Activated CD4-positive, alpha-beta memory T cell treated with anti-CD3 and anti-CD28 coated beads, Interleukin-2, amount 10 ng/mL, durations not matched to agents 7 days and 5 days (primary cell): ENCODE data around the gene PFDN5. TPM values are rescaled to one million over a fixed set of nuclear protein-coding genes. Genes with fewer than 3 reads are reported as not detected.

Source experiments
- CTCF ChIA-PET: fragments of 350-600 bp; sonication (Branson Sonifier 250); formaldehyde crosslinking; loops from one replicate; lab custom pipeline; 2021; ENCODE audit warnings: antibody characterized with exemption, inconsistent platforms; lab: Charles Lee
- POLR2A ChIA-PET: fragments of 350-600 bp; sonication (Branson Sonifier 250); formaldehyde crosslinking; loops from one replicate; lab custom pipeline; 2021; ENCODE audit warnings: antibody characterized with exemption; lab: Charles Lee
- DNase-seq: peaks from one replicate; pipeline ENCODE4 v3.0.0-alpha.2; 2020
- H3K27ac Mint-ChIP-seq: one replicate; pipeline ENCODE4 v1.8.0; 2021; ENCODE audit warnings: mild to moderate bottlenecking, mixed read lengths
- H3K27me3 Mint-ChIP-seq: one replicate; pipeline ENCODE4 v1.8.0; 2021; ENCODE audit warnings: mixed read lengths
- H3K36me3 Mint-ChIP-seq: one replicate; pipeline ENCODE4 v1.8.0; 2021; ENCODE audit warnings: low read depth, mixed read lengths
- H3K4me1 Mint-ChIP-seq: one replicate; pipeline ENCODE4 v1.8.0; 2021; ENCODE audit warnings: mixed read lengths
- H3K4me3 Mint-ChIP-seq: one replicate; pipeline ENCODE4 v1.8.0; 2021; ENCODE audit warnings: mild to moderate bottlenecking, mixed read lengths
- H3K9me3 Mint-ChIP-seq: one replicate; pipeline ENCODE4 v1.8.0; 2021; ENCODE audit warnings: mixed read lengths
- total RNA-seq, 2 experiments: library from RNA; stranded (reverse); gene quantifications; one replicate each; pipeline ENCODE4 v1.2.3, GENCODE V29; 2021

The PFDN5 gene
- total RNA-seq, 2 experiments from 2014 or later: 300 to 301 TPM

GRCh38 chr12:53344824-53345485 is 49.6 kb downstream of the PFDN5 start:
- Mint-ChIP-seq H3K9me3 (no peaks in the 10 kb centered on the region), H3K36me3 (no peaks in the 10 kb centered on the region), H3K4me3 (peak overlapping the region; percentile 88), H3K4me1 (peaks cover 18% of the 10 kb centered on the region), H3K27ac (peak overlapping the region; percentile 26), H3K27me3 (peaks cover 15% of the 10 kb centered on the region)
- ChIA-PET POLR2A (interaction anchor here (0.7 to 2.6 kb wide), 23 partner anchors 7 to 935 kb away, joined by 3 to 30 read pairs (median 4); partner anchors contain the start of genes AAAS, CBX5, HNRNPA1 and PFDN5), CTCF (interaction anchor here (0.6 to 6.2 kb wide), 36 partner anchors 8 to 279 kb away, joined by 3 to 110 read pairs (median 5); partner anchors contain the start of genes AAAS, MAP3K12, MYG1 and PRR13)
- peak; percentile 70 for DNase-seq

- ChIA-PET CTCF (interaction anchor here (0.6 to 6.2 kb wide), 36 partner anchors 11 to 280 kb away, joined by 3 to 110 read pairs (median 5); partner anchors contain the start of genes AAAS, MAP3K12, MYG1 and PRR13), POLR2A (interaction anchor here (0.8 to 2.6 kb wide), 18 partner anchors 14 to 329 kb away, joined by 3 to 30 read pairs (median 4); partner anchors contain the start of genes AAAS, PFDN5, PRR13 and SP1)
- no peaks in the 10 kb centered on the region for H3K36me3 Mint-ChIP-seq
- DNase-seq: no peak
- no peak overlapping the region for H3K27ac Mint-ChIP-seq
- H3K27me3 Mint-ChIP-seq: peaks cover 9% of the 10 kb centered on the region
- H3K4me1 Mint-ChIP-seq: peaks cover 16% of the 10 kb centered on the region
- peak overlapping the region; percentile 88 for H3K4me3 Mint-ChIP-seq
- H3K9me3 Mint-ChIP-seq: no peaks in the 10 kb centered on the region
These were observed 50.3 kb downstream of the PFDN5 start for GRCh38 chr12:53345486-53346188.

GRCh38 chr12:53346491-53346890 is 51.1 kb downstream of the PFDN5 start:
- H3K4me1 Mint-ChIP-seq: peaks cover 16% of the 10 kb centered on the region
- ChIA-PET POLR2A (interaction anchor here (1.7 to 2.6 kb wide), 3 partner anchors 26 to 75 kb away, joined by 3 to 20 read pairs (median 8); partner anchors contain the start of gene AAAS), CTCF (interaction anchor here (1.1 to 6.2 kb wide), 5 partner anchors 20 to 162 kb away, joined by 3 to 110 read pairs (median 9); partner anchors contain the start of genes AAAS and SP1)
- H3K27me3 Mint-ChIP-seq: peaks cover 3% of the 10 kb centered on the region
- no peak overlapping the region for H3K27ac Mint-ChIP-seq
- DNase-seq: no peak
- no peaks in the 10 kb centered on the region for H3K36me3 Mint-ChIP-seq
- H3K4me3 Mint-ChIP-seq: no peak overlapping the region
- H3K9me3 Mint-ChIP-seq: no peaks in the 10 kb centered on the region

- no peak for DNase-seq
- H3K27ac Mint-ChIP-seq: no peak overlapping the region
- no peak overlapping the region for H3K4me3 Mint-ChIP-seq
- H3K27me3 Mint-ChIP-seq: no peaks in the 10 kb centered on the region
- H3K4me1 Mint-ChIP-seq: peaks cover 21% of the 10 kb centered on the region
- no peaks in the 10 kb centered on the region for H3K9me3 Mint-ChIP-seq
- no peaks in the 10 kb centered on the region for H3K36me3 Mint-ChIP-seq
- POLR2A ChIA-PET: interaction anchor here (0.7 kb wide), 1 partner anchor 161 kb away, joined by 3 read pairs; no protein-coding TSS in a partner anchor
- CTCF ChIA-PET: interaction anchor here (0.5 to 6.2 kb wide), 9 partner anchors 21 to 282 kb away, joined by 3 to 110 read pairs (median 3); partner anchors contain the start of gene AAAS
These were observed 52.6 kb downstream of the PFDN5 start for GRCh38 chr12:53347905-53348304.

Other genes starting within 250 kb of the PFDN5 start
- under 1 TPM; 0.78 to 0.83 TPM for gene TNS2, start 245.5 kb upstream of the PFDN5 start, total RNA-seq
- gene SPRYD3, start 216.2 kb upstream of the PFDN5 start, total RNA-seq: 10 to 100 TPM; 31.2 to 31.3 TPM
- gene IGFBP6, start 197.9 kb upstream of the PFDN5 start, total RNA-seq: 1 to 10 TPM in 1 of 2 experiments, under 1 TPM in 1; 0.38 to 1.2 TPM
- 1 to 10 TPM; 1.4 to 1.5 TPM for gene SOAT2, start 192.1 kb upstream of the PFDN5 start, total RNA-seq
- gene ZNF740, start 114.8 kb upstream of the PFDN5 start, total RNA-seq: 10 to 100 TPM; 33.7 to 45.5 TPM
- 10 to 100 TPM; 28.6 to 31.0 TPM for gene CSAD, start 114.6 kb upstream of the PFDN5 start, total RNA-seq
- 100 to 1,000 TPM; 780 to 786 TPM for gene ITGB7, start 88.3 kb upstream of the PFDN5 start, total RNA-seq
- 10 to 100 TPM; 46.1 to 47.4 TPM for gene RARG, start 63.3 kb upstream of the PFDN5 start, total RNA-seq
- gene ESPL1, start 27.2 kb upstream of the PFDN5 start, total RNA-seq: 10 to 100 TPM; 88.4 to 90.2 TPM
- 10 to 100 TPM; 49.0 to 53.7 TPM for gene MYG1, start 4.2 kb downstream of the PFDN5 start, total RNA-seq
- 10 to 100 TPM; 63.2 to 63.8 TPM for gene AAAS, start 26.1 kb downstream of the PFDN5 start, total RNA-seq
- gene SP7, start 40.8 kb downstream of the PFDN5 start, total RNA-seq: not detected
- 10 to 100 TPM; 77.1 to 85.6 TPM for gene SP1, start 84.6 kb downstream of the PFDN5 start, total RNA-seq
- not detected for gene AMHR2, start 128.3 kb downstream of the PFDN5 start, total RNA-seq
- gene PRR13, start 146.2 kb downstream of the PFDN5 start, total RNA-seq: 100 to 1,000 TPM; 242 to 246 TPM
- gene PCBP2, start 156.6 kb downstream of the PFDN5 start, total RNA-seq: 100 to 1,000 TPM; 738 to 756 TPM
- 10 to 100 TPM; 24.8 to 25.7 TPM for gene MAP3K12, start 203.9 kb downstream of the PFDN5 start, total RNA-seq
- 10 to 100 TPM; 24.5 to 28.0 TPM for gene TARBP2, start 205.7 kb downstream of the PFDN5 start, total RNA-seq
- not detected for gene NPFF, start 211.9 kb downstream of the PFDN5 start, total RNA-seq